HG02938 (cell line): ENCODE data around the gene LRRC1.

ENCODE experiments used
- ATAC-seq: cut with Tn5 transposase; IDR thresholded peaks from one replicate; pipeline ENCODE4 v1.9.1; 2021; ENCODE audit warnings: mild to moderate bottlenecking, moderate library complexity; ENCODE audit not compliant: unreplicated experiment

The LRRC1 gene

GRCh38 chr6:53919881-53920360 lies 125.1 kb downstream of the LRRC1 start:
- ATAC-seq = no peak

DNA sequence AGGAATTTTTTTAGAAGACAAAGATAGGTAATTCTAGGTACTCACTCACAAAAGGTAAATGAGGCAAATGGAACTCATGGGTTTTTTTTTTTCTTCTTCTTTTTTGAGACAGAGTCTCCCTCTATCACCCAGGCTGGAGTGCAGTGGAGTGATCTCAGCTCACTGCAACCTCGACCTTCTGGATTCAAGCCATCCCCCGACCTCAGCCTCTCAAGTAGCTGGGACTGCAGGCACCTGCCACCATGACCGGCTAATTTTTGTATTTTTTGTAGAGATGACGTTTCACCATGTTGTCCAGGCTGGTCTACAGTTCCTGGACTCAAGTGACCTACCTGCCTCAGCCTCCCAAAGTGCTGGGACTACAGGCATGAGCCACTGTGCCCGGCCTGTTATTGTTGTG lies 126.1 kb downstream of the LRRC1 start:
- no peak for ATAC-seq

GRCh38 chr6:53921639-53922038 lies 126.8 kb downstream of the LRRC1 start:
- no peak for ATAC-seq

- no peak for ATAC-seq
Measured at GRCh38 chr6:53922539-53922981, 127.8 kb downstream of the LRRC1 start.

DNA sequence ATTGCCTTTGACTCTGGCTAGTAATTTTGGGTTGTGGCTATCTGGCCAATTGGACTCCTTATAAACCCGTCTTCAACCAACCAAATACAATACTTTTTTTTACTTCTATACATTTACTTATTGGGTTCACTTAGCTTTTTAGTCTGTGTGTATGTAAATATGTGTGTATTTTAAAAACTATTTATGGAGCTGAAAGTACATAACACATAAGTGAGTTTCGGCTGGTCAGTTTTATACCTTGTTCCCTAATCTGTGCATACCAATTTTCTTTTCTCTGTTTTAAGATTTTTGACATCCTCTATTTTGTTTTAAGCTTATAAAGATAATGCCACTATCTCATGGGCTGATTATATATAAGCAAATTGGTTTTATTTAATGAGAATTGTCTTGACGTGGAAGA lies 129.5 kb downstream of the LRRC1 start:
- peak; percentile 95 for ATAC-seq

GRCh38 chr6:53924821-53925422 lies 130.1 kb downstream of the LRRC1 start:
- no peak for ATAC-seq

- ATAC-seq = no peak
Measured at GRCh38 chr6:53925891-53926290, 131.1 kb downstream of the LRRC1 start.

GRCh38 chr6:53926505-53926904 lies 131.7 kb downstream of the LRRC1 start:
- no peak for ATAC-seq

DNA sequence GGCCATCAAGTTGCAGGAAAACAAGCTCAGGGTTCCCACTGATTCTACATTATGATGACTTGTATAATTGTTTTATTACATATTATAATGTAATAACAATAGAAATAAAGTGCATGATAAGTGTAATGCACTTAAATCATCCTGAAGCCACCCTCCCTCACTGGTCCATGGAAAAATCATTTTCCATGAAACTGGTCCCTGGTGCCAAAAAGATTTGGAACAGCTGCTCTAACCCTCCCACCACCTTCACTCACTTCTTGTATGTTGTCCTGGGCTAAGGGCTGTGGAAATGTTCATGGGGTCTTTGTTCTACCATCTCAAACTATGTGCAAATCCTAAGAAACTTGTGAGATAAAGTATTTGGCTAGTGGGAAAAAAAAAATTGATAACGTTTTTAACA lies 133.8 kb downstream of the LRRC1 start:
- no peak for ATAC-seq

DNA sequence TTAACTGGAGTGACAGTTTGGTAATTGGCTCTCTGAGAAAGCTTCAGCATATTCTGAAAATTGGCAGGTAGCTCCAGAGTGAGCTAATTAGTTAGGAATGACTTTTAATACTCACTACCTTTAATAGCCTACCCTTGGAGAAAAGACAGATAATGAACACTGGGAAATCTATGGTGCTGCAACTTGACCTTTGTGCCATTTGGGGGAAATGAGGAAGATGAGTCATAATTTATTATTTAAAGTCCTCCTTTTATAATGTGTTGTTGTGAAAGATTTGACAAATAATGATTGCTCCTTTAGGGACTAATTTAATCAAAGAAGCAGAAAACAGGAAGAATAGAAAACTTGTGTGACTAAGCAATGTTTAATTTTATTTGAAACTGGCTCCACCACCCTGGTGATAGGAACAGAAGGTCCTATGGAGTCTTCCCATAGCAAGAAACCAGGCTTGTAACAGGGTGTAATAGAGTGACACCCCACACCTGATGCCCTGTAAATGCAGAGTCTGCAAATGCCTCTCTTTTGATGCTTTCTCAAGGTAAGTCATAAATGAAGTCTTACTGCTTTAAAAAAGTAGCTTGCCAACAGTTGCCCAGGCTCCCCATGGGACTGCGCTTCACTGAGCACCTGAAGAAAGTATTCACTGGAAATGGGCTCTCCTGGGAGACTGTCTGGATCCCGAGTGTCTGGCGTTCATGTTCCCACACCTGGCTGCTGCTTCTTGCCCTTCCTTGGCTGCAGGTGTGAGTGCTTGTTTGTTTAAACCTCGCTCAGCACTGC lies 134.4 kb downstream of the LRRC1 start:
- ATAC-seq = no peak

GRCh38 chr6:53929821-53930120 lies 135.0 kb downstream of the LRRC1 start:
- no peak for ATAC-seq

DNA sequence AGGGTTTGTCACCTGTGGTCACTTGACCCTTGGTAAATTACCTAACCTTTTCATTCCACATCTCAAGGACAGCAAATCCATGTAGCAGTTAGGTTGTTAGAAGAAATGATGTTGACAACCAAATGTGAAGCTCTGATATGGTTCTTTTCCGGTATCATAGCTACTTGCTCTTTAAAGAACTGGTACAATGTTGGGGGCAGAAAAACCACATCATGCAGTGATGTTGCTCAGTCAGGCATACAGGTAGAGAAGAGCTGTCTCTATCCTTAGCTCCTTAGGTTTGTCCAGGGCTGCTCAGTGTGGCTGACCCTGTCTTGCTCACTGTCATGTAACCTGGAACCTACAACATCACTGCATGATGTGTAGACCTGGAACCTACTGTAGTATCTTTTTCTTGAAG lies 135.5 kb downstream of the LRRC1 start:
- peak; percentile 55 for ATAC-seq

GRCh38 chr6:53931086-53931485 lies 136.3 kb downstream of the LRRC1 start:
- no peak for ATAC-seq

- ATAC-seq = no peak
Measured at GRCh38 chr6:53932516-53932915, 137.7 kb downstream of the LRRC1 start.

GRCh38 chr6:53934023-53934422 lies 139.2 kb downstream of the LRRC1 start:
- ATAC-seq = no peak

GRCh38 chr6:53937461-53937860 lies 142.7 kb downstream of the LRRC1 start:
- no peak for ATAC-seq

GRCh38 chr6:53938810-53939209 lies 144.0 kb downstream of the LRRC1 start:
- no peak for ATAC-seq

DNA sequence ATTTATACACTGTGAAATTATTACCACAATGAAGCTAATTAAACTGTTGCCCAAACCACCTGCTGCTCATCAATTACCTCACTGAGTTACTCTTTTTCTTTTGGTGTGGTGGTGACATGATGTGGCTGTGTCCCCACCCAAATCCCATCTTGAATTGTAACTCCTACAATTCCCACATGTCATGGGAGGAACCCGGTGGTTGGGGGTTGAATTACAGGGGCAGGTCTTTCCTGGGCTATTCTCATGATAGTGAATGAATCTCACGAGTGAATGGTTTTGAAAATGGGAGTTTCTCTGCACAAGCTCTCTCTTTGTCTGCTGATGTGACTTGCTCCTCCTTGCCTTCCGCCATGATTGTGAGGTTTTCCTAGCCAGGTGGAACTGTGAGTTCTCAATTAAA lies 145.0 kb downstream of the LRRC1 start:
- ATAC-seq = no peak

DNA sequence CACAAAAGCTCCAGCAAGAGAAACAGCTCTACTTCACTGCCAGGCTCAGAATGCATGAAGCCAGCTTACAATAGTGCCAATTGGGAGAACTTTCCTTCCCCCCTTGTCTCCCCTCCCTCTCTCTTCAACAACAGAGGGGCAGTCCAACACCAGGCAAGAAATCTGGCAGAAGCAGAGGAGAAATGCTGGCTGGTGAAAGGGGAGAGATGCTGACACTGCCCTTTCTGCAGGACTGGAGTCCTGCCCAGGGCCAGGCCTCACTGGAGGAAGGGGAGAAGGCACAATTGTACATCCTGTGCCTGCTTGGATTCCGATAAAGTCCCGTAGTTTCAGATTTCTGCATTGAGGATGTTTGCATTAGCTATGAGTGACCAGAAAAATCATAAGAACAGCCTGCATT lies 148.6 kb downstream of the LRRC1 start:
- ATAC-seq = no peak

- no peak for ATAC-seq
Measured at GRCh38 chr6:53944091-53944490, 149.3 kb downstream of the LRRC1 start.

DNA sequence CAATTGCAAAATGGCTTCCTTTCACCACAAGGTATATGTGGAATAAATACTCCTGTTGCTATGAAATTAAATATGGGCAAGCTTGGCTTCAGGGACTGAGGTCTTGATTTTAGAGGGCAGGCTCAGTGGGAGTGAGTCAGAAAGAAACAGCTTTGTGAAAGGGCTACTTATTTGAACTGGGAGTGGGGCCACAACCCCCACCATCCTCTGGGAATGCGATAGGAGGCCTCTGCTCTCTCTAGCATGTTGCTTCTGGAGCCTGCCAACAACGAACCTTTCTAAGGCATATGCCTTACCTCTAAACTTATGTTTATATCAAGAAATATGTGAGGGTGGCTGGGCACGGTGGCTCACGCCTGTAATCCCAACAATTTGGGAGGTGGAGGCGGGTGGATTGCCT lies 149.7 kb downstream of the LRRC1 start:
- no peak for ATAC-seq

- ATAC-seq = no peak
Measured at GRCh38 chr6:53945765-53946407, 151.1 kb downstream of the LRRC1 start.
